Fibroblast of the conjunctiva (primary cell): ENCODE measurements around the gene FNTB.
A peak's percentile ranks its signal among the peaks of the same experiment; 100 is the strongest.
"Not testable (repeated sequence)": the region's sequence is repeated elsewhere in the genome, so short reads cannot be mapped to it uniquely, and the experiment has no call there.

Source experiments
- DNase-seq: peaks from one replicate; pipeline ENCODE4 v3.0.0-alpha.2; 2010; ENCODE audit warnings: low read depth

The FNTB gene

DNA sequence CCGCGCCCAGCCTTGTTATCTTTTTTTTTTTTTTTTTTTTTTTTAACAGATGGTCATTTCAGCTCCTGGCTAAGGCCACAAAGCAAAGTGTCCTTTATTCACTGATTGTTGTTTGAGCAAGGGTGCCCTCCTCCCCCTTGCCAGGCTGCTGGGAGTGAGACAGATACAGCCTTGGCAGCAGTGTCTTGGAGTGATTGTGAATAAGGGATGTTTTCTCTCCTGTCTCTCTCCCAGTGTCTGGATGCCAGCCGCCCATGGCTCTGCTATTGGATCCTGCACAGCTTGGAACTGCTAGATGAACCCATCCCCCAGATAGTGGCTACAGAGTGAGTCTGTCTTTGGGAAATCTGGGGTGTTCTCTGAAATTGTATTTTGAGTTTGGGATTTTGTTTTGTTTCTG, 28.7 kb downstream of the FNTB start:
- DNase-seq, result no peak

DNA sequence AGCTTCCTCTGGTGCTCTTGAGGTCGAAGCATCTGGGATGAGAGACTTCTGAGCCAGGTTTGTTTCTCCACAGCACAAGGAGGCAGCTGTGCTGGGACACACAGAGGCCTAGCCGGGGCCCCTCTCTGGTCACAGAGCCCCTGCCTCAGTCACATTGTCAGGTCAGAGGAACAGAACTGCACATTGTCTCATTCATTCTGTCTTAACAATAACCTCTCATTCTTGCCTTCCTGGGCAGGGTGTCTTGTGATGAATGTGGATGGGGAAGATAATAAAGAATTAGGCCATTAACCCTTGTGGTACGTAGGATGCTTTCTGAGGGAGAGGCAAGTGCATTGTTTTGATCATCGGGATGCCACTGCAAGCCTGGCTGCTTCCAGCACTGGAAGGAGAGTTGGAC, 29.8 kb downstream of the FNTB start:
- no peak for DNase-seq

DNA sequence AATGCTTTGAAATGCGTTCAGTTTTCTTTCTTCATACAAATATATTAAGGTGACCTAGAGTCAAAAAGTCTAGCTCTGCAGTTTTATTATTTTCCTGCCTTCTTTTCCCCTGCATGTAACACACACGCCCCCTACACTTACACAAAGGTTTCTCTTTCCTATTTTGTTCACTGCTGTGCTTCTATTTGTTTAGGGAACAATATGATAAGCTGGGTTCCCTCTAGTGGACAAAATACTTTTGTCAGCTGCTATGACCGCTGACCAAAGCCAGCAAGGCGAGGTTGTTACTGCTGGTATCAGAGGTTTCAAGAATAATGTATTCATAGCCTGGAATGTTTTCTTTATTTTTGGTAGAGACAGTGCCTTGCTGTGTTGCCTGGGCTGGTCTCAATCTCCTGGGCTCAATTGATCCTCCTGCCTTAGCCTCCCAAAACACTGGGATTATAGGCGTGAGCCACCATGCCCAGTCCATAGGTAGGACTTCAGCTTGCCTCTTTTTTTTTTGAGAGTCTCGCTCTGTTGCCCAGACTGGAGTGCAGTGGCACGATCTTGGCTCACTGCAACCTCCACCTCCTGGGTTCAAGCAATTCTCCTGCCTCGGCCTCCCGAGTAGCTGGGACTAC, 33.4 kb downstream of the FNTB start:
- peak; percentile 58 for DNase-seq

DNA sequence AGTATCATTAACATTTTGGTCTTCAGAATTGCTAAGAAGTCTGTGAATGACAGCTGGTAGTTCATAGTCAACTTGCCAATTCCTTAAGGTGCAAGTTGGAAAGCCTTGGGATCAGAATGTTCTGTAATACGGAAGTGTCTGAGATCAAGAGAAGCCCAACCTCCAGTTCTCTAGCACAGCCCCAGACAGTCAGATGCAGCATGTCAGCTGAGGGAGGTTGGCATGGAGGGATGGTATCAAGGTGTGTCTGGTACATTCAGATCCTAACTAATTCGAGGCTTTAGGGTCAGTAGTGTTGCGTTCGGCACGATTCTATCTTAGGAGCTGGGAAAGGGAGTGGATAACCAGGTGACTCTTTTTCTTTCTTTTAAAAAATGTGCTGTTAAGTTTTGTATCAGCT, 38.3 kb downstream of the FNTB start:
- no peak for DNase-seq

DNA sequence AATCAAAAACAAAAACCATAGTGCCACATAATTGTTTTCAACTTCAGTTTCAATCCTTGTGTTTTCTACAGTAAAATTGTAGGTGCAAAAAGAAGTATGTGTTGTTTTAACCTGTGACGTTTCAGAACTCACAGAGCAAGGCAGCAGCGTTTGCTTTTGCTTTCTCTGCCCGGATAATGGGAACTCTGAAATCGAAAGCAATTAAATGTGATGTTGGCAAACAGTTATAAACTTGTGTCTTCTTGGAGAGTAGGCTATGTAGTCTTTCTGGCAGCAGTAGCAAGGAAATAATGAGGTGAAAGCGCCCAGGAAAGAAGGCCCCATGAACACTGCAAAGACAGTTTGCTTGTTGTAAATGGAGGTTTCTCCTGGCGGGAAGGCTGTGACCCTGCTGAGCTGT, 39.1 kb downstream of the FNTB start:
- no peak for DNase-seq

DNA sequence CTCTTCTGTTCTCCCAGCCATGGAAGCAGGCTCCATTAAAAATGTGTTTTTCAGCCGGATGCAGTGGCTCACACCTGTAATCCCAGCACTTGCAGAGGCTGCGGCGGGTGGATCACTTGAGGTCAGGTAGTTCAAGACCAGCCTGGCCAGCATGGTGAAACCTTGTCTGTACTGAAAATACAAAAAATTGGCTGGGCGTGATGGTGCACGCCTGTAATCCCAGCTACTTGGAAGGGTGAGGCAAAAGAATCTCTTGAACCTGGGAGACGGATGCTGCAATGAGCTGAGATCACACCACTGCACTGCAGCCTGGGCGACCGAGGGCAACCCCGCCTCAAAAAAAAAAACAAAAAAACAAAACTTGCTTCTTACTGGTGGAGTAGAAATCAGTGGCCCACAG, 39.8 kb downstream of the FNTB start:
- DNase-seq, result no peak

DNA sequence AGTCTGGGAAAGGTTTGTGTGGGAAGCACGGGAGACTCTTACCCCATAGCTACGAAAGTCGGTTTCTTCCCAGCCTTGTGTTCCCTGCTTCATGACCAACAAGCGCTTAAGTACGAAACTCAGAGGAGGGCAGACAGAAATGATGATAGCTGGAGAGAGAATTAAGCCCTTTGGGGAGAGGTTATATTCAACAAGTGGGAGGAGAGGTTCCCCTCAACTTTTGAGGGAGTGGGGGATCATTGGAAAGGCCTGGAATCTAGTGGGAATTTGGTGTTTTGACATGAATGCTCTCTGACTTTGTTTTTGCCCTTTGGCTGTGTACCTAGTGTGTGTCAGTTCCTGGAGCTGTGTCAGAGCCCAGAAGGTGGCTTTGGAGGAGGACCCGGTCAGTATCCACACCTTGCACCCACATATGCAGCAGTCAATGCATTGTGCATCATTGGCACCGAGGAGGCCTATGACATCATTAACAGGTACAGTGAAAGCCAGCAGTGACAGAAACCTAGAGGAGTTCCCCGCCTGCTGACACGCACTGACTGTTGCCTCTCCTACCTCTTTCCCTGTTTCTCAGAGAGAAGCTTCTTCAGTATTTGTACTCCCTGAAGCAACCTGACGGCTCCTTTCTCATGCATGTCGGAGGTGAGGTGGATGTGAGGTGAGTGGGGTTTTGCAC, 40.6 kb downstream of the FNTB start:
- DNase-seq, result no peak

DNA sequence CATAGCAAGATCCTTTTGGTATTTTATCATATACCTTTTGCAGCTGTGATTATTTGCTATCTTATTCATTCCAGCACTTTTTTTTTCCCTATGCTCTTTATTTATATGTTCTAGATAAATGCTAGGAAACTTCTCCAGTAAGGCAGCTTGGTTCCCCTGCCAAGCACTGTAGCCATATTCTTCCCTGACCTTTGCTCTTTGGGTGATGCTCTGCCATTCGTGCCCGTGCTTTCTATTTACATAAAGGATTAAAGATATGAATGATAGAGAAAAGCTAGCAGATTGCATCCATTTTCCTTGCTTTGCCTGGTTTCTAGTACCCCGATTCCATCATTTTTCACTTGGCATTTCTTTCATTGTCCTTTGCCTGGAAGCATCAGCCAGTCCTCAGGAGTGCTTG, 42.2 kb downstream of the FNTB start:
- no peak for DNase-seq

DNA sequence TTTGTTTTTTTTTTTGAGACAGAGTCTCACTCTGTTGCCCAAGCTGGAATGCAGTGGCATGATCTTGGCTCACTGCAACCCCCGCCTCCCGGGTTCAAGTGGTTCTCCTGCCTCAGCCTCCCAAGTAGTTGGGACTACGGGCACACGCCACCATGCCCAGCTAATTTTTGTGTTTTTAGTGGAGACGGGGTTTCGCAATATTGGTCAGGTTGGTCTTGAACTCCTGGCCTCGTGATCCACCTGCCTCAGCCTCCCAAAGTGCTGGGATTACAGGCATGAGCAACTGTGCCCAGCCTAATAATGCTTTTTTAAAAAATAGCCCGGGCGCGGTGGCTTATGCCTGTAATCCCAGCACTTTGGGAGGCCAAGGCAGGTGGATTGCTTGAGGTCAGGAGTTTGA, 44.6 kb downstream of the FNTB start:
- not testable (repeated sequence) for DNase-seq

DNA sequence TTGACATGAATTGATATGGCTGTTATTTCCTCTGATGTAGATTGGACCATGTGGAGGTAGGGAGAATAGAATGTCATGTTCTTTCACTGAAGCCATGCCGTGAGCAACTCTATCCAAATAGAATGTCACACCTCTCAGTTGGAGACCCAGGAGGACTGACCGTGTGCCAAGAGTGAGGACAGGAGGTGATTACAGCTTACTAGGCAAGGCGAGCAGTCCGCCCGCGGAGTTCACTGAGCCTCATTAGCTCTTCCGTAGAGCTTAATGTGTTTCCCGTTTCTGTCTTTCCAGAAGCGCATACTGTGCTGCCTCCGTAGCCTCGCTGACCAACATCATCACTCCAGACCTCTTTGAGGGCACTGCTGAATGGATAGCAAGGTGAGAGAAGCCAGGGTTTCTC, 45.6 kb downstream of the FNTB start:
- no peak for DNase-seq

DNA sequence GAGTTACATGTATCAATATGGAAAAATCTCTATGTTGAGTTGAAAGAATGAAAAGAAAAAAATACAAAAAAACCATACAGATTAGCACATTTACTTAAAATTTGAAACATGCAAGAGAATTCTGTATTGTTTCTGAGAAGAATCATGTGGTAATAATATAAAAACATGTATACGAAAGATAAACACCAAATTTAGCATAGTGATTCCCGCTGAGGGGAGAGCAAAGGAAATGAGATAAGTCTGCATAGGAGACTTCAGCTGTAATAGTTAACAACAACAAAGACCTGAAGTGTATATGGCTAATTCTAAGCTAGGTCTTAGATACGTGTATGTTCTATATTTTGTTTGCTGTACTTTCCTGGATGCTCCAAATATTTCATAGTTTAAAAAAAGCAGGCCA, 46.5 kb downstream of the FNTB start:
- DNase-seq, result no peak

DNA sequence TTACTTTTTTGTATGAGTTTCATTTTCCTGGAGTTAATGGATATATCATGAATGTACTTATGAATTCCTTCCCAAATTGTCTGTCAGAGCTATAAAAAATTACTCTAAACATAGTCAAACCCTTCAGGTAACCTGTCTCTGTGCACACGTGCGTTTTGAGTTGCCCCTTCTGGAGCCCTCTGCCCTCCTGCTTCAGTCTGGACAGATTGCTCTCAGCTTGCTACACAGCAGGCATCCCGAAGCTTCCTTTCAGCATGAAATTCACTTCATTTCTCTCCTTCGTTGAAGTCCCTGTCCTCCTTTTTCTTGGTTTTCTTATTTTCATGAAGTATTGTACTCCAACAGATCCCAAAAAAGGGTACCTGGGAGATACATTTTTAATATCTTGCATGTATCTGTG, 47.3 kb downstream of the FNTB start:
- DNase-seq, result no peak

DNA sequence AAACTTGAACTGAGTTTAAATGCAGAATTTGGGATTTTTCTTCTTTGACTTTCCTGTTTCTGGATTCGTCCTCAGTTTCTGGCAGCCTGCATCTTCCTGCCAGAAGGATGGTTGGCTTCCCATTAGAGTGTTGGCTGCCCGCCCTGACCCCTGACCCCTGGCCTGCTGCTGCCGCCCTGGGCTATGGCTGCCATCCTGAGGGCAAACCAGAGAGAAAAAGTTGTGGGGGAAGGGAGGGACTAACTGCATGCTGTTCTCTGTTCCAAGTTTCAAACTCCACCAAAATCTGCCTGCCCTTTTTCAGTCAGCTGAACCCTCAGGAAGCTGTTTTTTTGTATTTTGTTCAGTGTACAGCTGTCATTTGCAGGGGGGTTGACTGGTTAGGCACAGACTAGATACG, 48.4 kb downstream of the FNTB start:
- peak; percentile 26 for DNase-seq

DNA sequence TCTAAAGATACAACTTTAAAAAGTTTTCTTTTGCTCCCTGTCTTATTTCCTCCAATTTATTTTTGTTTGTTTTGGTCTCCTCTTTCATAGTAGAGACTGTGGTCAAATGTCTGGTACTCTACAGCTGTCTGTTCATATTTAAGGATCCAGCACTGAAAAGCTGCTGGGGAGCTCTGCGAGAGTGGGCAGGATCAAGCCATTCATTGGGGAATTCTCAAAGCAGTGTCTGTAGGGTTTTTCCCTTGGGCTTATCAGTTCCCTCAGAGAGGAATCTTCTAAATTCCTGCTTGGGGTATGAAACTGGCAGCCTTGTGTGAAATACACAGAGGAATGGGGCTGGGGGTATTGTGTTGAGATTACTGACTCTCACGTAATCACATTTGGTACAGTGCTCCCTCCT, 52.3 kb downstream of the FNTB start:
- no peak for DNase-seq

DNA sequence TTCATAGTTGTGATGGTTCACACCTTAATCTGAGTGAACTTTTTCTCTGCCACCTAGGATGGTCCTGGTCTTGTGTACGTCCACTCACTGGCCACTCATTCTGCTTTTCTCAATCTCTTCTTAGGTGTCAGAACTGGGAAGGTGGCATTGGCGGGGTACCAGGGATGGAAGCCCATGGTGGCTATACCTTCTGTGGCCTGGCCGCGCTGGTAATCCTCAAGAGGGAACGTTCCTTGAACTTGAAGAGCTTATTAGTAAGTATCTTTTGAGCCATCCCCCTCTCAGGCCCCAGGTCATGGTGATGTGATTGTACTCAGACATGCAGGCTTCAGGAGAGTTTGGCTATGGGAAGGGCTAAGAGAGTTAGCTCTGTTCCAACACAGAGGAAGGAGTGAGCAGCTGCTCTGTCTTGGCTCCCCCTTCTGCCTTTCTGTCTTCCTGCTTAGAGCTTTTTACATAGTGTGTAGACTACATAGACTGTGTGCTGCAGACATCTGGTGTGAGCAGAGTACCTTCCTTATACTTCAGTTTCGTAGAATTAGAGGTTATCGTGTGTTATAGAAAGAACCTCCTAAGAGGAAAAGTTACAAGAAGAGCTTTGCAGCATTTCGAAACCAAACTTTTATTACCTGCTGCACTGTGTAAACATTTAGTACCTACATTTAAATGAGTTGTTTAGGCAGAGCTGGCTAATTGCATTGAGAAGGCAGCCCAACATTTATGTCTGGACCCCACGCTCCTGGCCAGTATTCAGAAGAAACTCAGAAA, 54.2 kb downstream of the FNTB start:
- no peak for DNase-seq

DNA sequence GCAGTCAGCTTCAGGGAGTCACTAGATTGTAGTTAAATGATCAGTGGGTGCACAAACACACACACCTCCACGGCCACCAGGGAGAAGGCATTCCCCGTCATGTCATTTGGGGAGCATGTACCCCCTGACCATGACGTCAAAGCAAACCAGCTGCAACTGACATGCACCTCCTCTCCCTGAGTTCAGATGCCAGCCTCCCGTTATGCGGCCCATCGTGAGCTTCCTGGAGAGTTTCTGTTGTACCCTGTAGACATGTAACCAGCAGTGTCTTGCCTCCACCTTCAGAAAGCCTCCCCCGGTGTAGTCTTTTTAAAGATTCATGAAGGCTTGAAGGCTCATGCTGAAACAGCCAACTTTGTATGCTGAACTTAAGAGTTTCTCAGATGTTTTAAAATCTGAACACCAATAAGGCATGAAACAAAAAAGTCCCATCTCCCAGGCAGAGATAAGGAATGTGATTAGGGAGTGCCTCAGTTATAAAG, 54.8 kb downstream of the FNTB start:
- no peak for DNase-seq

DNA sequence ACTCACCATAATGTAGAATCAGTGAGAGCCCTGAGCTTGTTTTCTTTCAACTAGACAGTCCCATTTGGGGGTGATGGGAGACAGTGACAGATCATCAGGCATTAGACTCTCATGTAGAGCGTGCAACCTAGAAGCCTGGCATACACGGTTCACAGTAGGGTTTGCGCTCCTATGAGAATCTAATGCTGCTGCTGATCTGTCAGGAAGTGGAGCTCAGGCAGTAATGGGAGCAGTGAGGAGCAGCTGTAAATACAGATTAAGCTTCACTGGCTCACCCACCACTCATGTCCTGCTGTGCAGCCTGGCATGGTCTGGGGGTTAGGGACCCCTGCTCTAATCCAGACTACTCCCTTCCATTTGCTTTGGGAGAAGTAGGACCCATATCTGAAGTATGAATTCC, 55.6 kb downstream of the FNTB start:
- DNase-seq, result no peak

DNA sequence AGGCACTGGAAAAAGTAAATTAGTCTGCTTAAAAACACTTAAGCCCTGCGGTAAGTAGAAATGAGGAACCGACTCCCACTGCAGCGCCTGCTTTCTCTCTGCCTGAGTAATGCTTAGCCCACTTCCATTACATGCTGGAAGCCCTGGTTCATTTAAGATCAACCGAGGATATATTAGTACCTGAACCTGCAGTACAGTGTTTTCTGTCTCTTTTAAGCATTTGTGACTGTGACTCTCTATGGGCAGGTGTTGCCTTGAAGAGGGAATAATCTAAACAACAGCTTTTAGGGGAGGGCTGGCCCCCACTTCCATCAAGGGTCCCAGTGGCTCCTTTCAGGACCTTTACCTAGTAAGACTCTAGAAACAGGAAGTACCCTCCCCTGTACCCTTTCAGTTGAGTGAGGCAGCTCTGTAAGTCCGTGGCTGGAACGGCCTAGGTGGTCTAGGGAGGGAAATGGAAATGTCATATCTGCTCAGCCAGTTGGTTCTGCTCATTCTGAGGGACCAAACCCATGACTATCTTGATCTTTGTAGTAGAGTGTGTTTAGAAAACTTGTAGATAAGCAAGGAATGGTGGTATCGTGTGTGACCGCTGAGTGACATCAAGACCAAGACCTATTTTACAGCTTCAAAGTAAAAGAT, 56.2 kb downstream of the FNTB start:
- DNase-seq, result no peak

DNA sequence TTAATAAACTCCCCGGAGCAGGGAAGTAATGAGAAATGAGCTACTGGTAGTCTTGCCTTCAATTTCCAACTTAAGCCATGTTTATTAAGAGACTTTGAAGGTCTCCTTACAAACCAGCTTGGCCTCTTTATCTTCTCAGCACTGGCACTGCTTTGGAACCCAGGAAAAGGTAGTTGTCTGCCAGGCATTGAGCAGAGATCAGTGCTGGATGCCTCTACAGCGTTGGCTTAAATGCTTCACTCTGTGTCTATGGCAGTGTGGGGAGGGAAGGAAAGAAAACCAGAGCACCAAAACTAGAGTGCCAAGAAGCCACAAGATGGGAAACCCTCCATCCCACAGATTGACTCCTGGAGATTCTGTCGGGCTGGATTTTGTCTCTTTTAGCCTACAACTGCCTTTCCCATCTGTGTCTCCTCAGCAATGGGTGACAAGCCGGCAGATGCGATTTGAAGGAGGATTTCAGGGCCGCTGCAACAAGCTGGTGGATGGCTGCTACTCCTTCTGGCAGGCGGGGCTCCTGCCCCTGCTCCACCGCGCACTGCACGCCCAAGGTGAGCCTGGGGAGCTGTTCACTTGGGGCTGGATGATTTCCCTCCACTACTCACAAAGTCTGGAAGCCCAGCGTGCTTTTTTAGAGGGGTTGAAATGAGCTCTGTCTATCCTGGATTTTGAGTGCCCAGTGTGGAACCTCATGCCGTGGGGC, 57.3 kb downstream of the FNTB start:
- no peak for DNase-seq

DNA sequence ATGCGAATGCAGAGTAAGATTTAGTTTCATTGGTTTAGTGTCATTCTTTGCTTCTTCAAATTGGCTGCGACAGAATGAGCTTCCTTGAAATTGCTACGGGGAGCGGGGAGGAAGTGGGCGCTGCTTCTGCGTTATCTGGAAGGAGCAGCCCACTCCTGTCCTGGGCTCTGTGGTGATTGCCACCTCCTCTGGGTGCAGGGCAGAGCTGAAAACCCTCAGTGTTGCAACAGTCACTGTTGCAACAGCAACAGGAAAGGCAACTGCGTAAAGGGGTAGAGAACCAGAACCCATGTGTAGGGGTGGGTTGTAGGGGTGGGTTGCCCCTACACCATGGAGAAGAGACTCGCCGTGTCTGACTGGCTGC, 57.9 kb downstream of the FNTB start:
- DNase-seq, result no peak

DNA sequence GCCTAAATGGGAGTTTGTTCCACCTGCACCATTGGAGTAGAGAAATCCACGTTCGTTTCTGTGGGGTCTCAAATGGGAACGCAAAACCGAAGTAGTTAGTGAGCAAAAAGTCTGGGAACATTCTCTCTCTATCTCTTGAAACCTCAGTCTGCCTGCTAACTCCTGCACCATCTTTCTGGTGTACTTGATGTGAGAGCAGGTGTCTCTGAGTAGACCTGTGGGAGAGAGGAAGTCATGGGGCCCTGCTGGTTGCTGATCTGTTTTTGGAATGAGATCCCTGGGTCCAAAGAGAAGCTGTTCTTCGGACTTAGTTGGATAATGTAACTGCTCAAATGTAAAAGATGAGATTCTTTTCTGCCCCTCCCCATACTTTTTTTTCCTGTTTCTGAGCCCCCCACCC, 58.3 kb downstream of the FNTB start:
- DNase-seq, result no peak

DNA sequence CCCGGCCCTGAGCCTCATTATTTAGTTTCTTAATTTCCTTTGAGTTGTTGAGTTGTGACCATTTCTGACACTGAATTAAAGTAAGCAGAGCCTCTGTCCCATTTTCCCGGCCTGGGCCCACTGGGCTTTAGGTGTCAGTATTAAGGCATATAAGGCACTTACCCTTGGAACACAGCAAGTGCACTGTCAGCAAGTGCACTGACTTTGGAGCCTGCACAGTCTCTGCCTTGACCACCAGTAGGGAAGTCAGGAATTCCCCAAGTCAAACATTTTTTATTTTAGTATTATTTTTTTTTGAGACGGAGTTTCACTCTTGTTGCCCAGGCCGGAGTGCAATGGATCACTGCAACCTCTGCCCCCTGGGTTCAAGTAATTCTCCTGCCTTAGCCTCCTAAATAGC, 59.0 kb downstream of the FNTB start:
- DNase-seq, result no peak
